Tibial artery (tissue), 4 donors: ENCODE data around the gene P2RY8.

Experiments used
- DNase-seq, 2 donors: peaks; one replicate each; pipeline ENCODE4 v3.0.0-alpha.2; 2019
- H3K27ac ChIP-seq, 2 donors: fragments of 200-600 bp; sonication (generic) in 1 of 2; 1 replicate in 1 of 2; 2 replicates in 1 of 2; pipeline ENCODE4 v1.5.1; 2018 to 2019; ENCODE audit warnings: mild to moderate bottlenecking in 1 of 2
- H3K27me3 ChIP-seq, 2 donors: fragments of 200-600 bp; sonication (generic) in 1 of 2; one replicate each; pipeline versions ENCODE4 v1.5.1 to v1.6.0; 2016 to 2019
- H3K36me3 ChIP-seq, 3 donors: fragments of 200-600 bp; sonication (generic) in 2 of 3; one replicate each; pipeline ENCODE4 v1.5.1; 2016 to 2019; ENCODE audit warnings: mild to moderate bottlenecking in 2 of 3
- H3K4me1 ChIP-seq, 4 donors: fragments of 200-600 bp; sonication (generic) in 2 of 4; 1 replicate in 3 of 4; 2 replicates in 1 of 4; pipeline ENCODE4 v1.5.1; 2016 to 2019
- H3K4me3 ChIP-seq, 2 donors: fragments of 200-600 bp; sonication (generic) in 1 of 2; 1 replicate in 1 of 2; 2 replicates in 1 of 2; pipeline ENCODE4 v1.5.1; 2018 to 2019; ENCODE audit warnings: mild to moderate bottlenecking in 2 of 2
- H3K9me3 ChIP-seq, 3 donors: fragments of 200-600 bp; sonication (generic) in 1 of 3; one replicate each; pipeline ENCODE4 v1.5.1; 2016 to 2019
- intact Hi-C: fragments of 100-400 bp; cut with DNase I; formaldehyde crosslinking; loops from one replicate; pipeline ENCODE4 v1.15.0; 2023; ENCODE audit warnings: low total_unique reads
- TF ChIP-seq, protein P1 (sequence below), 2 experiments: fragments of 200-600 bp in 1 of 2; fragments of 450-650 bp in 1 of 2; IDR thresholded peaks; one replicate each; pipeline ENCODE4 v1.5.1; 2017 to 2019; ENCODE audit warnings: antibody characterized with exemption in 2 of 2, mild to moderate bottlenecking in 1 of 2, moderate library complexity in 1 of 2

The P2RY8 gene

DNA sequence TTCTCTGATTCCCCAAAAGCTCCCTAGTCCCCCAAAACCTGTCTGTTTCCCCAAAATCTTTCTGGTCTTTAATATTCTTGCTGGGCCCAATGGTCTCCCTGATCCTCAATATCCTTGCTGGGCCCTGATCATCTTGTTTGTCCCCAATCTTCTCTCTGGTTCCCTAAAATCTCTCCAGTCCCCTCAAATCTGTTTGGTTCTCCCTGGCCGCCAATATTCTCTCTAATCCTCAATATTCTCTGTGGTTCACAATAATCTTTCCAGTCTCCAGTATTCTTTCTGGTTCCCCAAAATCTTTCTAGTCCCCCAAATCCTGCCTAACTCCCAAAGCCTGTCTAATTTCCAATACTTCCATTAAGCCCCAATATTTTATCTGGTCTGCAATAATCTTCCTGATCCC lies 18.5 kb downstream of the P2RY8 start:
- TF ChIP-seq, protein P1, sequence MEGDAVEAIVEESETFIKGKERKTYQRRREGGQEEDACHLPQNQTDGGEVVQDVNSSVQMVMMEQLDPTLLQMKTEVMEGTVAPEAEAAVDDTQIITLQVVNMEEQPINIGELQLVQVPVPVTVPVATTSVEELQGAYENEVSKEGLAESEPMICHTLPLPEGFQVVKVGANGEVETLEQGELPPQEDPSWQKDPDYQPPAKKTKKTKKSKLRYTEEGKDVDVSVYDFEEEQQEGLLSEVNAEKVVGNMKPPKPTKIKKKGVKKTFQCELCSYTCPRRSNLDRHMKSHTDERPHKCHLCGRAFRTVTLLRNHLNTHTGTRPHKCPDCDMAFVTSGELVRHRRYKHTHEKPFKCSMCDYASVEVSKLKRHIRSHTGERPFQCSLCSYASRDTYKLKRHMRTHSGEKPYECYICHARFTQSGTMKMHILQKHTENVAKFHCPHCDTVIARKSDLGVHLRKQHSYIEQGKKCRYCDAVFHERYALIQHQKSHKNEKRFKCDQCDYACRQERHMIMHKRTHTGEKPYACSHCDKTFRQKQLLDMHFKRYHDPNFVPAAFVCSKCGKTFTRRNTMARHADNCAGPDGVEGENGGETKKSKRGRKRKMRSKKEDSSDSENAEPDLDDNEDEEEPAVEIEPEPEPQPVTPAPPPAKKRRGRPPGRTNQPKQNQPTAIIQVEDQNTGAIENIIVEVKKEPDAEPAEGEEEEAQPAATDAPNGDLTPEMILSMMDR (IDR thresholded peaks at IDR 0.05): no peak
- no peaks in the 10 kb centered on the region for H3K4me1 ChIP-seq
- DNase-seq: no peak

DNA sequence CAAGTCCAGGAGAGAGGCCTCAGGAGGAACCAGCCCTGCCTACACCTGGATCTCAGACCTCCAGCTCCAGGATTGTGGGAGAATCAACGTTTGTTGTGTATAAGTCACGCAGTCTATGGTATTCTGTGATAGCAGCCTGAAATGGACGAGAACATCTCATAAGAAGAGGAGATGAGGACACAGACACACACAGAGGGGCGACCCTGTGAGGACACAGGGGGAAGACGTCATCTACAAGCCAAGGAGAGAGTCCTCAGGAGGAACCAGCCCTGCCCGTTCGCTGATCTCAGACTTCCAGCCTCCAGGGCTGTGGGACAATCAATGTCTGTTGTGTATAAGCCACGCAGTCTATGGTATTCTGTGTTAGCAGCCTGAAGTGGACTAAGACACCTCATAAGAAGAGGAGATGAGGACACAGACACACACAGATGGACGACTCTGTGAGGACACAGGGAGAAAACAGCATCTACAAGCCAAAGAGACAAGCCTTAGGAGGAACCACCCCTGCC lies 20.3 kb downstream of the P2RY8 start:
- Histone ChIP-seq H3K4me3 (no peak overlapping the region), H3K27ac (no peak overlapping the region), H3K9me3 (peaks cover 0 to 18% (median 0%) of the 10 kb centered on the region in 3 donors), H3K27me3 (no peaks in the 10 kb centered on the region), H3K4me1 (no peaks in the 10 kb centered on the region), H3K36me3 (no peaks in the 10 kb centered on the region)
- DNase-seq: peak in 1 of 2 donors; percentile 45
- TF ChIP-seq, protein P1 (IDR thresholded peaks at IDR 0.05): no peak
- intact Hi-C loops: no loop called here

More for the DNA sequence above, 18.5 kb downstream of the P2RY8 start:
- Histone ChIP-seq H3K9me3 (peaks cover 0 to 13% (median 0%) of the 10 kb centered on the region in 3 donors), H3K4me3 (no peak overlapping the region), H3K27me3 (no peaks in the 10 kb centered on the region), H3K27ac (no peak overlapping the region), H3K36me3 (no peaks in the 10 kb centered on the region)
- intact Hi-C loops: no loop called here

DNA sequence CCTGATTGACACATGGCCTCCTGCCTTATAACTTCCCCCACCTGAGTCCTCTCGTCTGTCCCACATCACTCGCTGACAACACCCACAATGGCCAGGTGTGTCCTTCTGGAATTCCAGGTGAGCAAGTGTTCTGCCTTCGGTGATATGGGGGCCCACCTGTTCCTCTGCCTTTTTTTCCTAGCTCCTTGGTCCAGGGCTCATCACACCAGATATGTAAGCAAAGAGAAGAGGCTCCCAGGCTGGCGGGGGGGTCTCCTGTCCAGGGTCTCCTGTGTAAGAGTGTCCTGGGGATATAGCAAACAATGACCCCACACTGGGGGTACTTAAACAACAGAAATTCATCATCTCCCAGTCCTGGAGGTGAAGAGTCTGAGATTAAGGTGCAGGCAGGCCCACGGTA lies 25.2 kb downstream of the P2RY8 start:
- TF ChIP-seq, protein P1 (IDR thresholded peaks at IDR 0.05): no peak
- intact Hi-C loops: no loop called here
- Histone ChIP-seq H3K27me3 (no peaks in the 10 kb centered on the region), H3K36me3 (no peaks in the 10 kb centered on the region), H3K27ac (no peak overlapping the region), H3K4me3 (no peak overlapping the region), H3K9me3 (peaks cover 0 to 5% (median 0%) of the 10 kb centered on the region in 3 donors), H3K4me1 (no peaks in the 10 kb centered on the region)
- DNase-seq: peak in 1 of 2 donors; percentile 20

DNA sequence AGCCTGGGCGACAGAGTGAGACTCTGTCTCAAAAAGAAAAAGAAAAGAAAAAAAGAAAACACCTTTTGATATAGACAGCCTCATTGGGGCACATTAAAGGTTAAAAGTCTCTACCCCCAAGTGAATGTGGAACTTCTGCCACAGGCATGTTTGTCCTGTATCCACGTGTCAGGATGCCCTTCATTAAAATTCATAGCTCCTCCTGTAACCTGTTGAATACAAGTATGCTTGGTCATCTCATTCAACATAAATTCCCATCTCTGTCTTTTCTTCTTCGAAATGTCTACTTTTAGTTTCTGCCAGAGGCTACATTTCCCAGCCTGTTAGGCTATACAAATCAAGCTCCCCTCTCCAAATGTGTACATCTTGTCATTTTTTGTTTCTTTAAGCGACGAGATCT lies 25.8 kb downstream of the P2RY8 start:
- H3K27me3 ChIP-seq: no peaks in the 10 kb centered on the region
- peaks cover 0 to 5% (median 0%) of the 10 kb centered on the region in 3 donors for H3K9me3 ChIP-seq
- TF ChIP-seq, protein P1 (IDR thresholded peaks at IDR 0.05): no peak
- no peak for DNase-seq
- H3K4me1 ChIP-seq: no peaks in the 10 kb centered on the region
- no peaks in the 10 kb centered on the region for H3K36me3 ChIP-seq
- H3K4me3 ChIP-seq: no peak overlapping the region
- intact Hi-C loops: no loop called here
- no peak overlapping the region for H3K27ac ChIP-seq

DNA sequence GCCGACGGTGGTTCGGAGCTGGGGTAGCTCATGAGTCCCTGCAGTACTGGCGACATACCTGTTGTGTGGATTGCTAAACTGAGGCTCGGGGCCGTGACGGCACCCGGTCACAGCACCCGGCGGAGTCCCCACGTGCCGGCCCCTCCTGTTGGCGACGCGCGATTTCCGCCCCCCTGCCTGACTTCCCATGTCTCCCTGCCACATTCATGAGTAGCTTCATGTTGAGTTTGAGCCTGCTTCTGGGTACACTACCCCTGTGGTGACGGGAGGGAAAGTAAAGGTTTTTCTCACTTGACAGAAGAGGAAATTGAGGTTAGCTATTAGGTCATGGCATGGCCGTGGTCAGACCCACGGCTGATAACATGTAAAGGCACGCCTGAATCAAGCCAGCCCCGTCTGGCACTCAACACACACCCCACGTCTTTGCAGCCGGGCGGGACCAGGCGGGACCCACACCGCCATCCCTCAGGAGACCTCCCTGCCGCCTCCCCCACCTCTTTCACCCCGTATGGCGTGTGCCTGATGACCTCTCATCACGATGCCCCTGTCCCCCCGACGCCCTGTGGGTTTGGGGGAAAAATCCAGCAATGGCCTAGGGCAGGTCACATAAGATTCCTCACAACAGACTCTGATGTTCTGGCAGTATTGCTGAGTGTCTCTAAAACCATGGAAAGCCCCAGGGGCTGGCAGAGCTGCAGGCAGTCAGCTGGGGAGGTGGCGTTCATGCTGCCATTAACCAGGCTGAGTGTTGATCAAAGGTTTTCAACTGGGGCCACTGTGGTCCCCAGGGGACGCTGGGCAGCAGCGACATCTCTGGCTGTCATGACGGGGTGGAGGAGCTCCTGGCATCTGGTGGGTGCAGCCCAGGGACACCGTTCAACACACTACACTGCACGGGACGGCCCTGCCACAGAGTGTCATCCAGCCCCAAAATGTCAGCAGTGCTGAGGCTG lies 29.2 kb downstream of the P2RY8 start:
- TF ChIP-seq, protein P1 (IDR thresholded peaks at IDR 0.05): no peak
- DNase-seq: no peak
- Histone ChIP-seq H3K4me1 (no peaks in the 10 kb centered on the region), H3K27ac (no peak overlapping the region), H3K9me3 (no peaks in the 10 kb centered on the region), H3K36me3 (no peaks in the 10 kb centered on the region), H3K4me3 (no peak overlapping the region), H3K27me3 (no peaks in the 10 kb centered on the region)
- intact Hi-C loops: no loop called here
